Prostate gland (tissue), 2 donors: ENCODE measurements around the gene SPATC1L. TPM values are rescaled to one million over a fixed set of nuclear protein-coding genes. Genes with fewer than 3 reads are reported as not detected.
A peak's percentile ranks its signal among the peaks of the same experiment; 100 is the strongest.

Experiments
- DNase-seq: peaks from one replicate; pipeline ENCODE4 v3.0.0-alpha.2; 2019; ENCODE audit warnings: low spot score
- H3K27ac ChIP-seq, 2 donors: fragments of 200-600 bp; sonication (generic); 2 replicates each; pipeline ENCODE4 v1.5.1; 2017 to 2019
- H3K27me3 ChIP-seq: fragments of 200-600 bp; sonication (generic); replicated peaks from 2 replicates; pipeline ENCODE4 v1.5.1; 2019; ENCODE audit not compliant: insufficient read depth
- H3K36me3 ChIP-seq, 2 donors: fragments of 200-600 bp; sonication (generic); 1 replicate in 1 of 2; 2 replicates in 1 of 2; pipeline versions ENCODE4 v1.5.1 to v1.8.1; 2017 to 2019
- H3K4me1 ChIP-seq: fragments of 200-600 bp; sonication (generic); replicated peaks from 2 replicates; pipeline ENCODE4 v1.5.1; 2019
- H3K4me3 ChIP-seq, 2 donors: fragments of 200-600 bp; sonication (generic); 2 replicates each; pipeline ENCODE4 v1.5.1; 2017 to 2019
- H3K9me3 ChIP-seq: fragments of 200-600 bp; sonication (generic); 2 replicates; pipeline ENCODE4 v1.5.1; 2017
- POLR2A ChIP-seq: fragments of 450-650 bp; IDR thresholded peaks from one replicate; pipeline ENCODE4 v1.6.1; 2016; ENCODE audit warnings: antibody characterized with exemption, mild to moderate bottlenecking
- POLR2AphosphoS5 ChIP-seq: sonication (generic); formaldehyde crosslinking; IDR thresholded peaks from one replicate; pipeline ENCODE4 v1.6.1; 2017; ENCODE audit warnings: antibody characterized with exemption
- WGBS: methylation state at CpG from one replicate; pipeline ENCODE4 v1.1.5; 2018; 5-methylcytosine and 5-hydroxymethylcytosine counted together
- intact Hi-C: fragments of 100-400 bp; cut with DNase I; formaldehyde crosslinking; loops from one replicate; pipeline ENCODE4 v1.14.2; 2022
- total RNA-seq, 2 donors: library from RNA; depleted of rRNA; stranded (reverse); fragments of >200 nt; gene quantifications; one replicate each; pipeline ENCODE4 v1.1.0, GENCODE V29; 2016
- TF ChIP-seq, protein P1 (sequence below), 4 experiments: fragments of 200-600 bp in 2 of 4; fragments of 450-650 bp in 2 of 4; sonication (generic) in 2 of 4; IDR thresholded peaks; 1 replicate in 3 of 4; 2 replicates in 1 of 4; pipeline ENCODE4 v1.5.1; 2016 to 2019; ENCODE audit warnings: antibody characterized with exemption in 4 of 4, mild to moderate bottlenecking in 2 of 4, moderate library complexity in 2 of 4

SPATC1L gene
- total RNA-seq, 2 donors from 2014 or later: 42.0 to 79.4 TPM

DNA sequence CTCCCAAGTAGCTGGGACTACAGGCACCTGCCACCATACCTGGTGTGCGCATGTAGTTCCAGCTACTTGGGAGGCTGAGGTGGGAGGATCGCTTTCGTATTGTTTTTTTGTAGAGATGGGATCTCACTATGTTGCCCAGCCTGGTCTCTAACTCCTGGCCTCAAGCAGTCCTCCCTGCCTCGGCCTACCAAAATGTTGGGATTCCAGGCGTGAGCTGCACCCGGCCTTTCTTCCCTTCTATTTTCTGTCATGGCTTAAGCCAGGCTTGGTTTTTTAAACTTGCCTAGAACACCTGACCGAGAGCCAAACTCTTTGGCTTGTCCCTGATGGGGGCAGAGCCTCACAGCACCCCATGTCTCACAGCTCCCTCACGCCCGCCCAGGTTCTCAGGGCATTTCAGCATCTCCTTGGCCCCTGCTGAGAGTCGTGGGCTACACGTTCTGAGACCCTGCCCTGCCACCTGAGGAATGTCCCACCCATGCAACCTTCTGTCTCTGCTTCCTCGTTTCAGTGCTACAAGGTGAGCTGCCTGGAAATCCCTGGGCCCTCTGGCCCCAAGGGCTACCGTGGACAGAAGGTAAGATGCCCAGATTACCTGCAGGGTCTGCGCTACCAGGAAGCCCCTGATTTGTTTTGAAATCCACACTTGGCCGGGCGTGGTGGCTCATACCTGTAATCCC is 70.6 kb downstream of the SPATC1L start:
- peaks cover 0 to 11% of the 10 kb centered on the region in 2 donors for H3K36me3 ChIP-seq
- no peak for DNase-seq
- no peak overlapping the region for H3K27ac ChIP-seq
- intact Hi-C loops: no loop called here
- WGBS: 94% methylated on average over 16 of the region's 16 CpGs
- no peaks in the 10 kb centered on the region for H3K4me1 ChIP-seq
- no peaks in the 10 kb centered on the region for H3K27me3 ChIP-seq
- TF ChIP-seq POLR2AphosphoS5: no peak
- no peak for TF ChIP-seq POLR2A
- TF ChIP-seq, protein P1, sequence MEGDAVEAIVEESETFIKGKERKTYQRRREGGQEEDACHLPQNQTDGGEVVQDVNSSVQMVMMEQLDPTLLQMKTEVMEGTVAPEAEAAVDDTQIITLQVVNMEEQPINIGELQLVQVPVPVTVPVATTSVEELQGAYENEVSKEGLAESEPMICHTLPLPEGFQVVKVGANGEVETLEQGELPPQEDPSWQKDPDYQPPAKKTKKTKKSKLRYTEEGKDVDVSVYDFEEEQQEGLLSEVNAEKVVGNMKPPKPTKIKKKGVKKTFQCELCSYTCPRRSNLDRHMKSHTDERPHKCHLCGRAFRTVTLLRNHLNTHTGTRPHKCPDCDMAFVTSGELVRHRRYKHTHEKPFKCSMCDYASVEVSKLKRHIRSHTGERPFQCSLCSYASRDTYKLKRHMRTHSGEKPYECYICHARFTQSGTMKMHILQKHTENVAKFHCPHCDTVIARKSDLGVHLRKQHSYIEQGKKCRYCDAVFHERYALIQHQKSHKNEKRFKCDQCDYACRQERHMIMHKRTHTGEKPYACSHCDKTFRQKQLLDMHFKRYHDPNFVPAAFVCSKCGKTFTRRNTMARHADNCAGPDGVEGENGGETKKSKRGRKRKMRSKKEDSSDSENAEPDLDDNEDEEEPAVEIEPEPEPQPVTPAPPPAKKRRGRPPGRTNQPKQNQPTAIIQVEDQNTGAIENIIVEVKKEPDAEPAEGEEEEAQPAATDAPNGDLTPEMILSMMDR (IDR thresholded peaks at IDR 0.05): no peak
- H3K9me3 ChIP-seq: no peaks in the 10 kb centered on the region
- H3K4me3 ChIP-seq: no peak overlapping the region

DNA sequence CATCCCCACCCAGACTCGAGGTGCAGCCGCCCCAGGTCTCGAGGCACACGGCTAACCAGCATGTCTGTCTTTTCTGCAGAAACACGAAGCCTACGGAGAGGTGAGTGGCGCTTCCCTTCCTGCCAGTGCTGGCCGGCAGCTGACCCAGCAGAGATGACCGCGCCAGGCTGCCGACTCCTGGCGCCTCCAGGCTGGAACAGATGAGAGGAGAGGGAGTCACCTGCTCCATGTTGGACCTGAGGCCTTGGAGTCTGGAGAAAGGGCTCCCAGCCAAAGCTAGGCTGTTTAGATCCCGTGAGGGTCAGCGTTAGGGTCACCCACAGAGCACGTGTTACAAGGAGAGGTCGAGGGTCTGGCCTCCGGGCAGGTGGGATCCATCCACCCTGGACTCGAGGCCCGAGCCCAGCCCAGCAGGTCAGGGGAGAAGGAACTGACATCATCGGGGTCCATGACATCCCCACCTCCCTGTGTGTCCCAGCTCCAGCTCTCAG is 71.5 kb downstream of the SPATC1L start:
- intact Hi-C loops: no loop called here
- no peak for TF ChIP-seq POLR2AphosphoS5
- TF ChIP-seq, protein P1 (IDR thresholded peaks at IDR 0.05): no peak
- no peak for TF ChIP-seq POLR2A
- 93% methylated on average over 20 of the region's 20 CpGs for WGBS
- H3K4me1 ChIP-seq: no peaks in the 10 kb centered on the region
- H3K27me3 ChIP-seq: no peaks in the 10 kb centered on the region
- no peak overlapping the region for H3K4me3 ChIP-seq
- peaks cover 0 to 11% of the 10 kb centered on the region in 2 donors for H3K36me3 ChIP-seq
- no peak overlapping the region for H3K27ac ChIP-seq
- DNase-seq: no peak
- no peaks in the 10 kb centered on the region for H3K9me3 ChIP-seq

DNA sequence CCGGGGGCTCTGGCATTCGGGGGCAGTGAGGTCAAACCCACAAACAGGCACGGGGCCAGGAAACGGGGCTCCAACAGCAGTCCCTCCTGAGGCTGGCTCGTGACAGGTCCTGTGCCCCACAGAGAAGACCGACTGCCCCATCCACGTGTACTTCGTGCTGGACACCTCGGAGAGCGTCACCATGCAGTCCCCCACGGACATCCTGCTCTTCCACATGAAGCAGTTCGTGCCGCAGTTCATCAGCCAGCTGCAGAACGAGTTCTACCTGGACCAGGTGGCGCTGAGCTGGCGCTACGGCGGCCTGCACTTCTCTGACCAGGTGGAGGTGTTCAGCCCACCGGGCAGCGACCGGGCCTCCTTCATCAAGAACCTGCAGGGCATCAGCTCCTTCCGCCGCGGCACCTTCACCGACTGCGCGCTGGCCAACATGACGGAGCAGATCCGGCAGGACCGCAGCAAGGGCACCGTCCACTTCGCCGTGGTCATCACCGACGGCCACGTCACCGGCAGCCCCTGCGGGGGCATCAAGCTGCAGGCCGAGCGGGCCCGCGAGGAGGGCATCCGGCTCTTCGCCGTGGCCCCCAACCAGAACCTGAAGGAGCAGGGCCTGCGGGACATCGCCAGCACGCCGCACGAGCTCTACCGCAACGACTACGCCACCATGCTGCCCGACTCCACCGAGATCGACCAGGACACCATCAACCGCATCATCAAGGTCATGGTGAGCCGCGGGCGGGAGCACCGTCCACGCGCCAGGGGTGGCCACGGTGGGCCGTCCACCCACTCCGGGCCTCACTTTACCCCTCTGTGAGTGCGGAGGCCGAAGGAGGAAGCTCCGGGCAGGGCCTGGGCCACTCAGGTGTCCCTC is 72.2 kb downstream of the SPATC1L start:
- Histone ChIP-seq H3K27me3 (no peaks in the 10 kb centered on the region), H3K27ac (no peak overlapping the region), H3K4me1 (no peaks in the 10 kb centered on the region), H3K36me3 (peaks cover 0 to 11% of the 10 kb centered on the region in 2 donors), H3K9me3 (no peaks in the 10 kb centered on the region), H3K4me3 (no peak overlapping the region)
- intact Hi-C loops: no loop called here
- no peak for TF ChIP-seq POLR2A
- no peak for TF ChIP-seq POLR2AphosphoS5
- TF ChIP-seq, protein P1 (IDR thresholded peaks at IDR 0.05): no peak
- DNase-seq: no peak
- 92% methylated on average over 66 of the region's 69 CpGs for WGBS

- Histone ChIP-seq H3K4me1 (no peaks in the 10 kb centered on the region), H3K36me3 (peaks cover 0 to 11% of the 10 kb centered on the region in 2 donors), H3K4me3 (no peak overlapping the region), H3K27ac (no peak overlapping the region), H3K9me3 (no peaks in the 10 kb centered on the region), H3K27me3 (no peaks in the 10 kb centered on the region)
- intact Hi-C loops: no loop called here
- TF ChIP-seq POLR2AphosphoS5 (no peak), POLR2A (no peak)
- TF ChIP-seq, protein P1 (IDR thresholded peaks at IDR 0.05): no peak
- DNase-seq: peak; percentile 2
- 87% methylated on average over 12 of the region's 12 CpGs for WGBS
These were observed 73.1 kb downstream of the SPATC1L start for GRCh38 chr21:46111193-46111571.

Other genes with a start within 250 kb of the SPATC1L start
- gene COL6A1, start 202.7 kb downstream of the SPATC1L start, total RNA-seq: 100 to 1,000 TPM; 163 to 265 TPM
- gene COL6A2, start 86.3 kb downstream of the SPATC1L start, total RNA-seq: 100 to 1,000 TPM; 198 to 474 TPM
- 10 to 100 TPM in 1 of 2 donors, 1 to 10 TPM in 1; 1.4 to 19.0 TPM for gene FTCD, start 28.9 kb downstream of the SPATC1L start, total RNA-seq
- gene LSS, start 44.3 kb upstream of the SPATC1L start, total RNA-seq: 100 to 1,000 TPM in 1 of 2 donors, 10 to 100 TPM in 1; 95.5 to 145 TPM
- gene MCM3AP, start 101.2 kb upstream of the SPATC1L start, total RNA-seq: 100 to 1,000 TPM; 107 to 120 TPM
- gene YBEY, start 101.9 kb upstream of the SPATC1L start, total RNA-seq: 10 to 100 TPM; 28.5 to 30.0 TPM
- 1 to 10 TPM; 4.0 to 8.9 TPM for gene C21orf58, start 139.4 kb upstream of the SPATC1L start, total RNA-seq
- 10 to 100 TPM; 33.8 to 70.9 TPM for gene PCNT, start 139.7 kb upstream of the SPATC1L start, total RNA-seq